ENCODE data around the gene KIF15.

KIF15 gene

GRCh38 chr3:44832965-44833364 is 71.4 kb downstream of the KIF15 start:
- Histone ChIP-seq H3F3A (ENCODE audit: low read depth) (no peaks in the 10 kb centered on the region), H3K9me3 (ENCODE audit: insufficient read depth, low read depth, low read length) (peaks cover 17% of the 10 kb centered on the region), H3K79me2 (ENCODE audit: insufficient read depth, low read length) (no peaks in the 10 kb centered on the region), H3K9ac (ENCODE audit: low read depth, low read length, poor library complexity, severe bottlenecking) (no peak overlapping the region), H4K20me1 (ENCODE audit: insufficient read depth, low read length, poor library complexity, severe bottlenecking) (no peaks in the 10 kb centered on the region), H3K4me1 (ENCODE audit: insufficient read depth, low read length, poor library complexity, severe bottlenecking) (no peaks in the 10 kb centered on the region), H3K9me2 (replicated peaks; ENCODE audit: low read depth, low read length) (no peaks in the 10 kb centered on the region), H2AFZ (ENCODE audit: low read length) (no peak overlapping the region), H3K36me3 (ENCODE audit: insufficient read depth, low read length) (peaks cover 79% of the 10 kb centered on the region), H3K4me2 (ENCODE audit: low read depth, low read length, poor library complexity, severe bottlenecking) (no peak overlapping the region), H3K4me3 (ENCODE audit: low read length, poor library complexity, severe bottlenecking) (no peak overlapping the region), H3K27me3 (ENCODE audit: insufficient read depth, low read length, poor library complexity, severe bottlenecking) (peaks cover 4% of the 10 kb centered on the region)
- TF ChIP-seq EZH2phosphoT487 (IDR thresholded peaks at IDR 0.05; ENCODE audit: borderline replicate concordance) (no peak), CTCF (conservative IDR thresholded peaks at IDR 0.05; ENCODE audit: low read length) (no peak)

GRCh38 chr3:44833394-44833793 is 71.8 kb downstream of the KIF15 start:
- no peak overlapping the region for H2AFZ ChIP-seq (ENCODE audit: low read length)
- H3K9ac ChIP-seq (ENCODE audit: low read depth, low read length, poor library complexity, severe bottlenecking) = no peak overlapping the region
- no peaks in the 10 kb centered on the region for H3F3A ChIP-seq (ENCODE audit: low read depth)
- no peak overlapping the region for H3K4me2 ChIP-seq (ENCODE audit: low read depth, low read length, poor library complexity, severe bottlenecking)
- peaks cover 17% of the 10 kb centered on the region for H3K9me3 ChIP-seq (ENCODE audit: insufficient read depth, low read depth, low read length)
- peaks cover 4% of the 10 kb centered on the region for H3K27me3 ChIP-seq (ENCODE audit: insufficient read depth, low read length, poor library complexity, severe bottlenecking)
- H3K4me1 ChIP-seq (ENCODE audit: insufficient read depth, low read length, poor library complexity, severe bottlenecking) = no peaks in the 10 kb centered on the region
- H3K9me2 ChIP-seq (replicated peaks; ENCODE audit: low read depth, low read length) = no peaks in the 10 kb centered on the region
- H4K20me1 ChIP-seq (ENCODE audit: insufficient read depth, low read length, poor library complexity, severe bottlenecking) = no peaks in the 10 kb centered on the region
- no peak overlapping the region for H3K4me3 ChIP-seq (ENCODE audit: low read length, poor library complexity, severe bottlenecking)
- TF ChIP-seq CTCF (conservative IDR thresholded peaks at IDR 0.05; ENCODE audit: low read length) (no peak), EZH2phosphoT487 (IDR thresholded peaks at IDR 0.05; ENCODE audit: borderline replicate concordance) (no peak)
- peaks cover 79% of the 10 kb centered on the region for H3K36me3 ChIP-seq (ENCODE audit: insufficient read depth, low read length)
- no peaks in the 10 kb centered on the region for H3K79me2 ChIP-seq (ENCODE audit: insufficient read depth, low read length)

GRCh38 chr3:44835684-44836083 is 74.1 kb downstream of the KIF15 start:
- no peak overlapping the region for H2AFZ ChIP-seq (ENCODE audit: low read length)
- TF ChIP-seq CTCF (conservative IDR thresholded peaks at IDR 0.05; ENCODE audit: low read length) (no peak), EZH2phosphoT487 (IDR thresholded peaks at IDR 0.05; ENCODE audit: borderline replicate concordance) (no peak)
- peaks cover 4% of the 10 kb centered on the region for H3K27me3 ChIP-seq (ENCODE audit: insufficient read depth, low read length, poor library complexity, severe bottlenecking)
- no peaks in the 10 kb centered on the region for H4K20me1 ChIP-seq (ENCODE audit: insufficient read depth, low read length, poor library complexity, severe bottlenecking)
- peaks cover 86% of the 10 kb centered on the region for H3K36me3 ChIP-seq (ENCODE audit: insufficient read depth, low read length)
- H3F3A ChIP-seq (ENCODE audit: low read depth) = no peaks in the 10 kb centered on the region
- H3K79me2 ChIP-seq (ENCODE audit: insufficient read depth, low read length) = no peaks in the 10 kb centered on the region
- H3K4me1 ChIP-seq (ENCODE audit: insufficient read depth, low read length, poor library complexity, severe bottlenecking) = no peaks in the 10 kb centered on the region
- peaks cover 17% of the 10 kb centered on the region for H3K9me3 ChIP-seq (ENCODE audit: insufficient read depth, low read depth, low read length)
- no peak overlapping the region for H3K4me3 ChIP-seq (ENCODE audit: low read length, poor library complexity, severe bottlenecking)
- H3K4me2 ChIP-seq (ENCODE audit: low read depth, low read length, poor library complexity, severe bottlenecking) = no peak overlapping the region
- no peak overlapping the region for H3K9ac ChIP-seq (ENCODE audit: low read depth, low read length, poor library complexity, severe bottlenecking)
- H3K9me2 ChIP-seq (replicated peaks; ENCODE audit: low read depth, low read length) = no peaks in the 10 kb centered on the region
